Measurements from ENCODE around the gene DNAH9. TPM values are rescaled to one million over a fixed set of nuclear protein-coding genes. Genes with fewer than 3 reads are reported as not detected.

The DNAH9 gene
- total RNA-seq, 1 experiment from 2014 or later = 0.22 TPM

- Histone ChIP-seq H3K79me2 (ENCODE audit: insufficient read depth, low read length) (no peaks in the 10 kb centered on the region), H3K4me2 (ENCODE audit: insufficient read depth, insufficient read length, low read length) (no peak overlapping the region), H2AFZ (ENCODE audit: low read length) (no peak overlapping the region), H3K27me3 (ENCODE audit: insufficient read depth, low read length) (no peaks in the 10 kb centered on the region), H2BK12ac (ENCODE audit: insufficient read length, low read depth, low read length) (no peak overlapping the region), H4K20me1 (ENCODE audit: control insufficient read depth, insufficient read depth, insufficient read length) (no peaks in the 10 kb centered on the region), H3K4me1 (ENCODE audit: insufficient read depth, low read length) (no peaks in the 10 kb centered on the region), H3K56ac (ENCODE audit: insufficient read length, low read depth, low read length) (no peak overlapping the region), H4K91ac (ENCODE audit: insufficient read length, low read depth, low read length) (no peak overlapping the region), H2BK15ac (ENCODE audit: low read depth, low read length) (no peak overlapping the region), H3K9me3 (ENCODE audit: control insufficient read depth, low read depth, low read length) (no peaks in the 10 kb centered on the region), H3K18ac (ENCODE audit: insufficient read length, low read depth, low read length) (no peak overlapping the region), H2AK5ac (ENCODE audit: insufficient read length, low read length) (no peak overlapping the region), H4K5ac (ENCODE audit: insufficient read length, low read depth, low read length) (no peak overlapping the region), H3K27ac (ENCODE audit: insufficient read length, low read depth, low read length) (no peak overlapping the region), H2BK5ac (ENCODE audit: insufficient read length, low read length) (no peak overlapping the region), H2BK120ac (ENCODE audit: low read depth, low read length, poor library complexity, severe bottlenecking) (no peak overlapping the region), H3K9ac (ENCODE audit: extremely low read depth, insufficient read length, low read length) (no peak overlapping the region), H3K14ac (ENCODE audit: insufficient read depth, low read length) (no peak overlapping the region), H3T11ph (ENCODE audit: low read length) (no peak overlapping the region), H3K23ac (ENCODE audit: insufficient read length, low read depth, low read length) (no peak overlapping the region), H3K79me1 (ENCODE audit: insufficient read depth, low read depth, low read length, poor library complexity, severe bottlenecking) (no peaks in the 10 kb centered on the region), H3K23me2 (ENCODE audit: insufficient read length, low read depth, low read length, poor library complexity, severe bottlenecking) (no peaks in the 10 kb centered on the region), H3K4ac (ENCODE audit: low read depth, low read length) (no peak overlapping the region), H2BK20ac (ENCODE audit: low read depth, low read length, poor library complexity, severe bottlenecking) (no peak overlapping the region), H4K8ac (replicated peaks; ENCODE audit: insufficient read length, low read depth, low read length) (no peak overlapping the region)
- DNase-seq = no peak
- Mint-ChIP-seq H3K27me3 (ENCODE audit: low read depth) (no peaks in the 10 kb centered on the region), H3K4me1 (no peaks in the 10 kb centered on the region), H3K4me3 (no peak overlapping the region), H3K36me3 (ENCODE audit: insufficient read depth in 1 of 3, low read depth in 3 of 3) (peaks cover 0 to 5% (median 0%) of the 10 kb centered on the region in 3 experiments; a peak in 3 of 7 replicates), H3K27ac (no peak overlapping the region), H3K9me3 (no peaks in the 10 kb centered on the region; a peak in 1 of 5 replicates)
- no CpG with 5 or more reads among the region's 8 CpGs for WGBS (ENCODE audit: extremely low coverage, insufficient read length, low lambda C conversion rate)
- TF ChIP-seq CTCF (conservative IDR thresholded peaks at IDR 0.05) = peak; percentile 63
These were observed 199.5 kb downstream of the DNAH9 start for GRCh38 chr17:11797803-11798202.
